Measurements from ENCODE around the gene OR2B6. TPM values are rescaled to one million over a fixed set of nuclear protein-coding genes. Genes with fewer than 3 reads are reported as not detected.

OR2B6 gene
- total and polyA plus RNA-seq, 2 of the 13 experiments (the other 11 are each of a cell fraction or from before 2014, with no cell fraction given) = 1.2 TPM; not detected in 1

GRCh38 chr6:27977387-27977786, 20.3 kb downstream of the OR2B6 start (continued):
- TF ChIP-seq, protein P1, sequence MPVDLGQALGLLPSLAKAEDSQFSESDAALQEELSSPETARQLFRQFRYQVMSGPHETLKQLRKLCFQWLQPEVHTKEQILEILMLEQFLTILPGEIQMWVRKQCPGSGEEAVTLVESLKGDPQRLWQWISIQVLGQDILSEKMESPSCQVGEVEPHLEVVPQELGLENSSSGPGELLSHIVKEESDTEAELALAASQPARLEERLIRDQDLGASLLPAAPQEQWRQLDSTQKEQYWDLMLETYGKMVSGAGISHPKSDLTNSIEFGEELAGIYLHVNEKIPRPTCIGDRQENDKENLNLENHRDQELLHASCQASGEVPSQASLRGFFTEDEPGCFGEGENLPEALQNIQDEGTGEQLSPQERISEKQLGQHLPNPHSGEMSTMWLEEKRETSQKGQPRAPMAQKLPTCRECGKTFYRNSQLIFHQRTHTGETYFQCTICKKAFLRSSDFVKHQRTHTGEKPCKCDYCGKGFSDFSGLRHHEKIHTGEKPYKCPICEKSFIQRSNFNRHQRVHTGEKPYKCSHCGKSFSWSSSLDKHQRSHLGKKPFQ (CRISPR knock-in tag; IDR thresholded peaks at IDR 0.05; ENCODE audit: insufficient replicate concordance) = no peak
- no peak for TF ChIP-seq MIER3 (CRISPR knock-in tag; IDR thresholded peaks at IDR 0.05; ENCODE audit: borderline replicate concordance)
- no peak for TF ChIP-seq REST (IDR thresholded peaks at IDR 0.05; ENCODE audit: borderline replicate concordance in 1 of 2, low read depth in 1 of 2, low read length in 2 of 2)
- no peak for TF ChIP-seq SRSF4 (IDR thresholded peaks at IDR 0.05; ENCODE audit: low read depth, low read length, poor library complexity, severe bottlenecking)

- no peak for DNase-seq (ENCODE audit: low spot score)
- H3K27me3 ChIP-seq (ENCODE audit: control insufficient read depth in 1 of 2, insufficient read depth in 2 of 2, low read length in 2 of 2) = no peaks in the 10 kb centered on the region
- H3K79me2 ChIP-seq (ENCODE audit: insufficient read depth, low read length) = no peaks in the 10 kb centered on the region
- ChIA-PET POLR2A (no interaction called here), CTCF (ENCODE audit: low intra/inter-chr PET ratio, low total read pairs) (no interaction called here)
- no peak for ATAC-seq
- TF ChIP-seq ZBTB25 (CRISPR knock-in tag; IDR thresholded peaks at IDR 0.05) (no peak), IRF9 (CRISPR knock-in tag; IDR thresholded peaks at IDR 0.05; ENCODE audit: borderline replicate concordance) (no peak), ZNF570 (CRISPR knock-in tag; IDR thresholded peaks at IDR 0.05; ENCODE audit: borderline replicate concordance) (no peak), BRCA1 (CRISPR knock-in tag; IDR thresholded peaks at IDR 0.05) (no peak), DNMT1 (CRISPR knock-in tag; IDR thresholded peaks at IDR 0.05) (no peak), ZKSCAN1 (IDR thresholded peaks at IDR 0.05; ENCODE audit: low read length) (no peak)
- intact Hi-C loops (cut with micrococcal nuclease; ENCODE audit: unreplicated experiment) = no loop called here
- no peak overlapping the region for H3K27ac ChIP-seq (ENCODE audit: extremely low read length, insufficient read depth, low read length)
- H4K20me1 ChIP-seq (ENCODE audit: insufficient read depth, low read length) = no peaks in the 10 kb centered on the region
- no peak overlapping the region for H3K4me3 ChIP-seq (replicated peaks in 1 of 3; ENCODE audit: insufficient read depth in 1 of 3, low read depth in 2 of 3, low read length in 3 of 3)
- no peak for FAIRE-seq
- H3K9me3 ChIP-seq (ENCODE audit: low read length) = no peaks in the 10 kb centered on the region
- in situ Hi-C loops (cut with HindIII; ENCODE audit: extremely low pct_ligation_motif_present, low pct_unique_long_range_greater_than_20kb) = no loop called here
- no peak overlapping the region for H3K9ac ChIP-seq (ENCODE audit: insufficient read depth, low read depth, low read length)
- H3K4me1 ChIP-seq (ENCODE audit: insufficient read depth, low read length) = no peaks in the 10 kb centered on the region
- no peaks in the 10 kb centered on the region for H3K36me3 ChIP-seq (replicated peaks in 1 of 2; ENCODE audit: control insufficient read depth in 1 of 2, insufficient read depth in 2 of 2, low read length in 2 of 2)
- no TSS peak for BruUV-seq (replicated peaks)
- no peak overlapping the region for H3K4me2 ChIP-seq (ENCODE audit: low read depth, low read length)
- no peak overlapping the region for H2AFZ ChIP-seq (ENCODE audit: low read length)
These were observed 21.7 kb downstream of the OR2B6 start for GRCh38 chr6:27978705-27979104.
